RWPE1 (cell line): ENCODE results near the gene SPOCK1.

Experiments
- CTCF ChIA-PET: fragments of 350-600 bp; sonication (Branson Sonifier 250); formaldehyde crosslinking; extraction: SDS; loops from one replicate; lab custom pipeline; 2021; lab: Yijun Ruan, JAX
- POLR2A ChIA-PET: fragments of 400-600 bp; formaldehyde crosslinking; extraction: SDS; loops from one replicate; lab custom pipeline; 2020; ENCODE audit warnings: antibody characterized with exemption; ENCODE audit not compliant: low non-redundant PET; lab: Yijun Ruan, JAX
- DNase-seq: peaks from one replicate; pipeline ENCODE4 v3.0.0; 2012; ENCODE audit warnings: low spot score
- H3K27ac ChIP-seq: fragments of 450-650 bp; 2 replicates; pipeline ENCODE4 v1.5.1; 2017
- TF ChIP-seq, protein P1 (sequence below): fragments of 450-650 bp; conservative IDR thresholded peaks from 2 replicates; pipeline ENCODE4 v1.5.1; 2017; ENCODE audit warnings: low read depth, mild to moderate bottlenecking

Gene SPOCK1

DNA sequence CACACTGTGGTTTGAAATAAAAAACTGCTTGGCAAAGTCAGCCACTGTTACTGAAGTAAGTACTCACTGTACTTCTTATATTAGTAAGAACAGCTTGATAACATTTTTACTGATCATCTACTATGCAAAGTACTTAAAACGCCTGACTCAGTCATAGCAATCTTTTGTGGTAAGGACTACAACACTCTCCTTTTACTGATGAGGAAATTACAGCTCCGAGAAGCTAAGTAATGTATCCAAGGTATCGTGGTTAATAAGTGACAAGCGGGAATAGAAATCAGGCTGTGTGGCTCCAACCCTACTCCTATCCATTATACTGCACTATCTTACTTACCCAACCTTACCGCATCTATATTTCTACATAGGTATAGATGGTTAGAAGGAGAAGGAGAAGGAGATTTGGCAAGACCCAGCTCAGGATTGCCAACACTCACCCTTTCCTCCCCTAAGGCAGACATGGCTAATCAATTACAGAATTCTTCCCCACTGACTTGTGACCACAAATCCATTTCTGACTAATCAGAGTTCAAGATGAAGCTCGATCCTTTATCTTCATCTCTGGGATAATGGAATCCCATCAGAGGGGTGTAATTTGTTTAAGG is 281.4 kb downstream of the SPOCK1 start:
- TF ChIP-seq, protein P1, sequence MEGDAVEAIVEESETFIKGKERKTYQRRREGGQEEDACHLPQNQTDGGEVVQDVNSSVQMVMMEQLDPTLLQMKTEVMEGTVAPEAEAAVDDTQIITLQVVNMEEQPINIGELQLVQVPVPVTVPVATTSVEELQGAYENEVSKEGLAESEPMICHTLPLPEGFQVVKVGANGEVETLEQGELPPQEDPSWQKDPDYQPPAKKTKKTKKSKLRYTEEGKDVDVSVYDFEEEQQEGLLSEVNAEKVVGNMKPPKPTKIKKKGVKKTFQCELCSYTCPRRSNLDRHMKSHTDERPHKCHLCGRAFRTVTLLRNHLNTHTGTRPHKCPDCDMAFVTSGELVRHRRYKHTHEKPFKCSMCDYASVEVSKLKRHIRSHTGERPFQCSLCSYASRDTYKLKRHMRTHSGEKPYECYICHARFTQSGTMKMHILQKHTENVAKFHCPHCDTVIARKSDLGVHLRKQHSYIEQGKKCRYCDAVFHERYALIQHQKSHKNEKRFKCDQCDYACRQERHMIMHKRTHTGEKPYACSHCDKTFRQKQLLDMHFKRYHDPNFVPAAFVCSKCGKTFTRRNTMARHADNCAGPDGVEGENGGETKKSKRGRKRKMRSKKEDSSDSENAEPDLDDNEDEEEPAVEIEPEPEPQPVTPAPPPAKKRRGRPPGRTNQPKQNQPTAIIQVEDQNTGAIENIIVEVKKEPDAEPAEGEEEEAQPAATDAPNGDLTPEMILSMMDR: no peak
- no peak for DNase-seq
- no peak overlapping the region for H3K27ac ChIP-seq
- ChIA-PET CTCF (interaction anchor here (1.2 to 2.7 kb wide), 2 partner anchors 13 to 142 kb away, joined by 6 to 25 read pairs; no protein-coding TSS in a partner anchor), POLR2A (no interaction called here)

DNA sequence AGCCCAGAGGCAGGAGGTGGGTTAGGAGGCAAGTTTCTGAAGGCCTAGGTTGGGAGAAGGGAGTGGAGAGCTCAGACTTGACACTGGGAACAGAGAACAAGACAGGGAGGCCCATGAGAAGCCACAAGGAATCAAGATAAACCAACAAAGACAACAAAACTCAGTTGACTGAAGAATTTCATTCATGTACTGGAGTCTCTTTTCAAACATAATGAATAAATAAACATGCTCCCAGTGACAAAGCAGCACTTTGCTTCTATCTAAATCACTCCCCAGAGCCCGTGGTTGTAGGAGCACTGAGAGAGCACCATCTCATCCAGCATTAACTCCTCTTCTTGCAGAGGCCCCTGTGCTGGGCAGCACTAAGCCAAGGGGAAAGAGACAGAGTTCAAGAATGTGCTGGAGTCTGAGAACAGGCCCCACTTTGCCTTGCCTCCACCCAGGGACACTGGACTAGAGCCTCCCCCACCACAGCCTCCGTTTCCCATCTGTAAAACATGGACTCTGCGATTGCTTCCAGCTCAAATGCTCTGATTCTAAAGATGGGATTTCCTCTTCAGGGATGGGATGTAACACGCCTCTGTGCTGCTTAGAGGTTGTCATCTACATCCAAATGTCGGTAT is 282.0 kb downstream of the SPOCK1 start:
- no peak overlapping the region for H3K27ac ChIP-seq
- DNase-seq: no peak
- POLR2A ChIA-PET: no interaction called here
- CTCF ChIA-PET: interaction anchor here (0.6 to 1.2 kb wide), 2 partner anchors 12 to 104 kb away, joined by 3 to 6 read pairs; no protein-coding TSS in a partner anchor
- TF ChIP-seq, protein P1: no peak

DNA sequence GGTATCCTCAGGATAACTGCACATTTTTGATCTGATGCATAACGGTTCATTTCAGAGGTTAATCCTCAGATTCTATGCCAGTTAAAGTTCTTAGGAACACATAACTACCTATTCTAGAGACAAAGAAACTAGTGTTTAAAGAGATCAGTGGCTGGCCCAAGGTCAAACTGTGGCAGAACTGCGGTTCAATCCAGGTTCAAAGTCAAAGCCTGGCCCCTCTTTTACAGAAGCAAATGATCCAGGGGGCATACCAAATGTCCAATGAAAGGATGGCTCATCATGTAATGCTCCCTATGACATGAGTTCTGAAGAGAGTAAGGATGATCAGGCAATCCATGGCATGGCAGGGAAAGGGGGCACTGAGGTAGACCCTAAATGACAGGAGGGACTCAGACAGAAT is 283.3 kb downstream of the SPOCK1 start:
- H3K27ac ChIP-seq: no peak overlapping the region
- CTCF ChIA-PET: no interaction called here
- POLR2A ChIA-PET: no interaction called here
- no peak for DNase-seq
- TF ChIP-seq, protein P1: no peak

DNA sequence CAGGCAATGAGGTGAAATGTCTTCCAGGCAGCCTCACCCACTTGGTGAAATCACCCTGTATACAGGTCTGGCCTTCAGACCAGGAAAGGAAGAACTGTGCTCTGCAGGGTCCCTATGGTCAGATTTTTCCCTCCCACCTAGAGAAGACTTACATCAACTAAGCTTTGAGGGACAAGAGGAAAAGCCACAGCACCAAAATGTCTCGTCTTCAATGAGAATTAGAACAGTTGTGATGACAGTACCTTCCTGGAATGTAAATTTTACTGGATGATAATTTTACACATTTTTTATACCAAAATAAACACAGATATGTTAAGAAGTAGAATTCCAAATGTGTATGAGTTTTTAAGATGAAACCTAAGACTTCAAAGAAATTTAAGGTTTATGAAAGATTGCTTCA is 283.9 kb downstream of the SPOCK1 start:
- TF ChIP-seq, protein P1: no peak
- ChIA-PET POLR2A (no interaction called here), CTCF (no interaction called here)
- no peak overlapping the region for H3K27ac ChIP-seq
- DNase-seq: no peak

DNA sequence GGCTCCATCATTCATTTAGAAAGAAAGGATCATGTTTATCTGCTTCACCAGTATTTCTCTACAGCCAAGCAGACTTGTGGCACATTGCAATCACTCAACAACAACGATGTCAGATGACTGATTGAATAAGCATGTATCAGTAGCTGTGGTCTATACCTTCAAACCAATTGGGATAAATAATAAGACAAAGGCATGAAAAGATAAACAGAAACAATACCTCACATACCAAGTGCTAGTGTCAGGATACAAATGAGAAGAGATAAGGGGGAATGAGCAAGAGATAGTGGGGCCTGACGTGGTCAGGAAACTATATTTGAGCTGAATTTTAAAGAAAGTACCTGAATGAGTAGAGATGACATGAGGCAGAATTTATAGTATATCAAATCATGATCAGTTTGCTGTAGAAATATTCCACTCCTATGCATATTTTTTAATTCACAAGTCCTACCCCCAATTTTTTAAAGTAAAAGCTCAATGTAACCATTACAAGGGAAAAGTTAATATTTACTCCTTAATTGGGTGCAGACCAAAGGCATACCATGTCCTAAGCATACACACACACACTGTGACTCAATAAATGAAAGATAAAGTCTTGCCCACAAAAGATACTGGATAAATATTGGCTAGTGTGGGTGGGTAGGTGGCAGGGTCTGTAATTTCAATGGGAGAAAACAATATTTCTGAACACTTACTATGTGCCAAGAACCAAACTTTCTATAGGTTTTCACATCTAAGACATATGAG is 284.5 kb downstream of the SPOCK1 start:
- POLR2A ChIA-PET: no interaction called here
- no peak overlapping the region for H3K27ac ChIP-seq
- TF ChIP-seq, protein P1: no peak
- CTCF ChIA-PET: interaction anchor here (0.5 kb wide), 1 partner anchor 1630 kb away, joined by 3 read pairs; no protein-coding TSS in a partner anchor
- DNase-seq: no peak

DNA sequence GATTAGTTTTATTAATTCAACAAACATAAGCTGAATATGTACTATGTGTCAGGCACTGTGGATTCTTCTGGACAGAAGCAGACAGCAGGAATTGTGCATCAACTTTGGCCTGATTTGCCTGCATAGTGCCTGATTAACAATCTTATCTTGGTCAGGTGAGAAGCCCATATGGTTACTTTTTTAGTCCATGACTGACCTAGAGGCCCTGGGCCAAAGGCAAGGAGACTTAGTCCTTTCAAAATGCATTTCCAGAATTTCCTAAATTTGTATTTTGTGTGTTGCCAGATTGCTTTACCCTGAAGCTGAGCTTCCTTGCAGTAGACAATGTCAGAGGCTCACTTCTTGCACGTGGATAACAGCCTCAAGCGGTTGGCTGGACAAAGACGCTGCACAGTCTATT is 286.7 kb downstream of the SPOCK1 start:
- POLR2A ChIA-PET: no interaction called here
- TF ChIP-seq, protein P1: no peak
- DNase-seq: no peak
- CTCF ChIA-PET: no interaction called here
- H3K27ac ChIP-seq: no peak overlapping the region
